Ascending aorta (tissue), 2 donors: Measurements from ENCODE around the gene LGALSL. TPM values are rescaled to one million over a fixed set of nuclear protein-coding genes. Genes with fewer than 3 reads are reported as not detected.
A peak's percentile ranks its signal among the peaks of the same experiment; 100 is the strongest.

Experiments used
- DNase-seq, 2 donors: peaks; one replicate each; pipeline ENCODE4 v3.0.0-alpha.2; 2019; ENCODE audit warnings: low spot score in 2 of 2
- H3K27ac ChIP-seq, 2 donors: fragments of 200-600 bp; sonication (generic); one replicate each; pipeline ENCODE4 v1.5.1; 2016 to 2017; ENCODE audit warnings: mild to moderate bottlenecking in 1 of 2
- H3K27me3 ChIP-seq: fragments of 200-600 bp; sonication (generic); one replicate; pipeline ENCODE4 v1.5.1; 2017
- H3K36me3 ChIP-seq, 2 donors: fragments of 200-600 bp; sonication (generic); one replicate each; pipeline ENCODE4 v1.5.1; 2016
- H3K4me1 ChIP-seq, 2 donors: fragments of 200-600 bp; sonication (generic); one replicate each; pipeline ENCODE4 v1.5.1; 2016 to 2017; ENCODE audit warnings: mild to moderate bottlenecking in 1 of 2
- H3K4me3 ChIP-seq, 2 donors: fragments of 200-600 bp; sonication (generic); one replicate each; pipeline ENCODE4 v1.5.1; 2016 to 2017; ENCODE audit warnings: mild to moderate bottlenecking in 1 of 2
- H3K9me3 ChIP-seq, 2 donors: fragments of 200-600 bp; sonication (generic); one replicate each; pipeline ENCODE4 v1.5.1; 2016
- intact Hi-C: fragments of 100-400 bp; cut with DNase I; formaldehyde crosslinking; loops from one replicate; pipeline ENCODE4 v1.15.1; 2023
- total RNA-seq: library from RNA; depleted of rRNA; stranded (reverse); fragments of >200 nt; gene quantifications from one replicate; pipeline ENCODE4 v1.1.0, GENCODE V29; 2016
- TF ChIP-seq, protein P1 (sequence below), 3 experiments: fragments of 200-600 bp in 2 of 3; fragments of 450-650 bp in 1 of 3; sonication (generic) in 2 of 3; IDR thresholded peaks; one replicate each; pipeline ENCODE4 v1.5.1; 2016 to 2019; ENCODE audit warnings: antibody characterized with exemption in 3 of 3, mild to moderate bottlenecking in 1 of 3, moderate library complexity in 1 of 3

LGALSL gene
- total RNA-seq = 35.4 TPM

DNA sequence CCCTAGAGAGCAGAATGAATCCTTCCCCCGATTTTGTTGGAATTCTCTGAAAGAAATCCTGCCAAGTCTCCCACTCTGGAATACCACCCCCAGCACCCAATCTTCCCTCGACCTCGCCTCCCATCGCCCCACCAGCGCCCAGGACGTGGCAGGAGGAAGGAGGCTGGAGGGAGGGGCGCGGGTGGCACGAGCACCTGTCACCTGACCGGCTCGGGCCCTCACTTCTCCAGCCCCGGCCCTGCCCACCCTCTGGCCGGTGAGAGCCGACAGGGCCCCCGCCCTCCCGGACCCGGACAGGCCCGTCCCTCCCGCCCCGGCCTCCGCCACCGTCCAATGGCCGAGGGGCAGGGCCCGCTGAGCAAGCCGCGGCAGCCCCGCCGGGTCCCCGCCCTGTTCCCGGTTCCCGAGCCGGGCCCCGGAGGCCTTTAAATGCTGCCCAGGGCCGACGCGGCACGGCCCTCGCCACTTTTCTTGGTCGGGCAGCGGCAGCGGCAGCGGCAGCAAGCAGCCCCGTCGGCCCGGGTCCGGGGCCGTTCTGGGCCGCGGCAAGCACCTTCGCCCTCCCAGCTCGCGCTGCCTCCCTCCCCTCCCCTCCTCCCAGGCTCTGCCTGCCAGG lies at the start of gene LGALSL:
Gene LGALSL (plus strand): TSS at position 393 of the 616 bp plus-strand sequence. CDS start 384 bp downstream, outside the sequence.
- Histone ChIP-seq H3K27me3 (no peaks in the 10 kb centered on the region), H3K4me3 (peak within 1 kb of the TSS; percentile 76 to 93), H3K27ac (peak within 1 kb of the TSS; percentile 98 to 99), H3K4me1 (peaks cover 5% of the 10 kb centered on the region in 2 donors), H3K36me3 (peaks cover 20 to 22% of the 10 kb centered on the region in 2 donors), H3K9me3 (no peaks in the 10 kb centered on the region)
- intact Hi-C loops = loop anchor here (1.0 to 10.0 kb wide), 10 partner anchors 34 to 978 kb away; partner anchors contain the start of genes AFTPH, MDH1, PELI1 and SPRED2
- TF ChIP-seq, protein P1, sequence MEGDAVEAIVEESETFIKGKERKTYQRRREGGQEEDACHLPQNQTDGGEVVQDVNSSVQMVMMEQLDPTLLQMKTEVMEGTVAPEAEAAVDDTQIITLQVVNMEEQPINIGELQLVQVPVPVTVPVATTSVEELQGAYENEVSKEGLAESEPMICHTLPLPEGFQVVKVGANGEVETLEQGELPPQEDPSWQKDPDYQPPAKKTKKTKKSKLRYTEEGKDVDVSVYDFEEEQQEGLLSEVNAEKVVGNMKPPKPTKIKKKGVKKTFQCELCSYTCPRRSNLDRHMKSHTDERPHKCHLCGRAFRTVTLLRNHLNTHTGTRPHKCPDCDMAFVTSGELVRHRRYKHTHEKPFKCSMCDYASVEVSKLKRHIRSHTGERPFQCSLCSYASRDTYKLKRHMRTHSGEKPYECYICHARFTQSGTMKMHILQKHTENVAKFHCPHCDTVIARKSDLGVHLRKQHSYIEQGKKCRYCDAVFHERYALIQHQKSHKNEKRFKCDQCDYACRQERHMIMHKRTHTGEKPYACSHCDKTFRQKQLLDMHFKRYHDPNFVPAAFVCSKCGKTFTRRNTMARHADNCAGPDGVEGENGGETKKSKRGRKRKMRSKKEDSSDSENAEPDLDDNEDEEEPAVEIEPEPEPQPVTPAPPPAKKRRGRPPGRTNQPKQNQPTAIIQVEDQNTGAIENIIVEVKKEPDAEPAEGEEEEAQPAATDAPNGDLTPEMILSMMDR (IDR thresholded peaks at IDR 0.05) = no peak
- DNase-seq = peak; percentile 50 to 90

DNA sequence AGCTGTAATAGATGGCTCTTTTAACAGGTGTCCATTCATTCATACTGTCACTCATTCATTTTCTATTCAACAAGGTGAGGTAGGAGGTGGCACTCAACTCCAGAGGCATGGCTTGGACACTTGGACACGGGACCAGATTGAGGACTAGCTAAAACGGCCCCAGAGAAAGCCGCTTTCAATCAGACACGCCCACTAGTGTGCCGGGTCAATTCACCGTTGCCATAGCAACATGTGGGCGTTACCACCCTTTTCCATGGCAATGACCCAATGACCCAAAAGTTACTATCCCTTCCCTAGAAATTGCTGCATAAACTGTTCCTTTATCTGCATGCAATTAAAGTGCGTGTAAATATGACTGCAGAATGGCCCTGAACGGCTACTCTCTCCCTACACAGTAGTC lies 49.2 kb upstream of the LGALSL start:
- intact Hi-C loops = loop anchor here (2.0 kb wide), 2 partner anchors 44 to 74 kb away; no protein-coding TSS in a partner anchor
- Histone ChIP-seq H3K9me3 (no peaks in the 10 kb centered on the region), H3K4me3 (peak overlapping the region in 1 of 2 donors; percentile 32), H3K4me1 (peaks cover 18% of the 10 kb centered on the region in 2 donors), H3K27ac (peak overlapping the region; percentile 91), H3K27me3 (no peaks in the 10 kb centered on the region), H3K36me3 (no peaks in the 10 kb centered on the region)
- TF ChIP-seq, protein P1 (IDR thresholded peaks at IDR 0.05) = no peak
- DNase-seq = peak in 1 of 2 donors; percentile 78

- DNase-seq = no peak
- Histone ChIP-seq H3K36me3 (no peaks in the 10 kb centered on the region), H3K9me3 (no peaks in the 10 kb centered on the region), H3K27ac (peak overlapping the region; percentile 1 to 44), H3K4me1 (peaks cover 18% of the 10 kb centered on the region in 2 donors), H3K27me3 (no peaks in the 10 kb centered on the region), H3K4me3 (no peak overlapping the region)
- intact Hi-C loops = loop anchor here (2.0 kb wide), 2 partner anchors 45 to 75 kb away; no protein-coding TSS in a partner anchor
- TF ChIP-seq, protein P1 (IDR thresholded peaks at IDR 0.05) = no peak
These were observed 48.2 kb upstream of the LGALSL start for GRCh38 chr2:64405581-64406406.

DNA sequence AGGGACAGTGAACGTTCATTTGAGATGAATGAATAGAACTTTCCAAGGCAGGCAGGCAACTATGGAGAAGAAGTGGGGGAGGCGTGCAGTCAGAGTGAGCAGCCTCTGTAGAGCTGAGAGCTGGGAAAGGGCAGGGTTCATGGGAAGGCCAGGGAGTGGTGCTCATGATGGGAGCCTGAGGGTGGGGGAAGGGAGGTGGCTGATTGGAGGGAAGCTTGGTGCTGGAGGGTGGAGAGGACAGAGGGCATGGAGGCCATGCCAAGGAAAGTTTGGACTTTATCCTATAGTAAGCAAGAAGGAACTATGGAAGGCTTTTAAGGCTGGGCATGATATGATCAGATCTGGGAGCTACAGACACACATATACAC lies 47.6 kb upstream of the LGALSL start:
- DNase-seq = no peak
- intact Hi-C loops = no loop called here
- peak overlapping the region in 1 of 2 donors; percentile 44 for H3K27ac ChIP-seq
- no peaks in the 10 kb centered on the region for H3K27me3 ChIP-seq
- no peaks in the 10 kb centered on the region for H3K9me3 ChIP-seq
- no peak overlapping the region for H3K4me3 ChIP-seq
- TF ChIP-seq, protein P1 (IDR thresholded peaks at IDR 0.05) = no peak
- H3K4me1 ChIP-seq = peaks cover 18% of the 10 kb centered on the region in 2 donors
- no peaks in the 10 kb centered on the region for H3K36me3 ChIP-seq

- intact Hi-C loops = no loop called here
- Histone ChIP-seq H3K27me3 (no peaks in the 10 kb centered on the region), H3K9me3 (no peaks in the 10 kb centered on the region), H3K4me3 (no peak overlapping the region), H3K27ac (no peak overlapping the region), H3K4me1 (peaks cover 14 to 17% of the 10 kb centered on the region in 2 donors), H3K36me3 (no peaks in the 10 kb centered on the region)
- TF ChIP-seq, protein P1 (IDR thresholded peaks at IDR 0.05) = no peak
- DNase-seq = no peak
These were observed 45.9 kb upstream of the LGALSL start for GRCh38 chr2:64408031-64408430.
